GM12878 (cell line): ENCODE data around the gene CRB1. TPM values are rescaled to one million over a fixed set of nuclear protein-coding genes. Genes with fewer than 3 reads are reported as not detected.

ENCODE experiments used
- ATAC-seq: fragments of 200-7000 bp; cut with Tn5 transposase; 3 replicates; pipeline ENCODE4 v1.9.1; 2020; ENCODE audit warnings: mild to moderate bottlenecking, moderate library complexity
- BruUV-seq: library from RNA; stranded (reverse); fragments of 400-500 nt; replicated peaks from 2 replicates; lab custom pipeline; 2021; lab: Mats Ljungman, UMichigan
- CTCF ChIA-PET: fragments of 300-600 bp; sonication (Branson Sonifier 250); formaldehyde crosslinking; extraction: SDS; loops from one replicate; lab custom pipeline; 2021; ENCODE audit warnings: inconsistent platforms; lab: Yijun Ruan, JAX
- POLR2A ChIA-PET: fragments of 350-600 bp; formaldehyde crosslinking; extraction: SDS; loops from one replicate; lab custom pipeline; 2021; ENCODE audit warnings: inconsistent platforms; lab: Charles Lee
- RAD21 ChIA-PET: fragments of 300-600 bp; sonication (Branson Sonifier 250); formaldehyde crosslinking; loops from one replicate; lab custom pipeline; 2023; ENCODE audit warnings: antibody characterized with exemption; ENCODE audit not compliant: unreplicated experiment; lab: Charles Lee
- SMC1A ChIA-PET: fragments of 300-600 bp; sonication (Branson Sonifier 250); formaldehyde crosslinking; loops from one replicate; lab custom pipeline; 2023; ENCODE audit not compliant: unreplicated experiment, uncharacterized antibody; lab: Charles Lee
- DNase-seq: peaks from one replicate; pipeline ENCODE4 v3.0.0-alpha.2; 2011; ENCODE audit warnings: low read depth, low spot score
- FAIRE-seq: peaks from 3 replicates; lab custom pipeline; 2011; peaks lifted over from hg19 to GRCh38; lab: Jason Lieb, UNC
- H2AFZ ChIP-seq: 2 replicates; pipeline ENCODE4 v1.6.0; 2011; ENCODE audit warnings: low read depth, low read length, control low read depth; ENCODE audit not compliant: control insufficient read depth
- H3K27ac ChIP-seq: 2 replicates; pipeline ENCODE4 v1.5.1; 2011; ENCODE audit warnings: control low read depth; ENCODE audit not compliant: control insufficient read depth, insufficient read depth
- H3K27me3 ChIP-seq, 2 experiments: replicated peaks in 1 of 2; 2 replicates each; pipeline versions ENCODE4 v1.6.0 to v1.6.1; 2011; ENCODE audit warnings: low read length in 1 of 2; ENCODE audit not compliant: control insufficient read depth in 2 of 2, insufficient read depth in 2 of 2
- H3K36me3 ChIP-seq, 2 experiments: 2 replicates each; pipeline ENCODE4 v1.5.1; 2011; ENCODE audit warnings: low read length in 1 of 2; ENCODE audit not compliant: control insufficient read depth in 2 of 2, insufficient read depth in 2 of 2
- H3K4me1 ChIP-seq: 2 replicates; pipeline ENCODE4 v1.6.1; 2011; ENCODE audit warnings: mild to moderate bottlenecking, low read length, moderate library complexity, mixed read lengths; ENCODE audit not compliant: control insufficient read depth, insufficient read depth
- H3K4me2 ChIP-seq: 2 replicates; pipeline ENCODE4 v1.6.0; 2011; ENCODE audit warnings: control low read depth; ENCODE audit not compliant: control insufficient read depth, insufficient read depth
- H3K4me3 ChIP-seq: fragments of 200-600 bp; sonication (generic); 2 replicates; pipeline ENCODE4 v1.5.1; 2016
- H3K79me2 ChIP-seq: 2 replicates; pipeline ENCODE4 v1.6.0; 2011; ENCODE audit warnings: low read length; ENCODE audit not compliant: control insufficient read depth, insufficient read depth
- H3K9ac ChIP-seq: 2 replicates; pipeline ENCODE4 v1.8.0; 2011; ENCODE audit warnings: low read length, control low read depth, mixed read lengths; ENCODE audit not compliant: control insufficient read depth, insufficient read depth
- H3K9me3 ChIP-seq: replicated peaks from 3 replicates; pipeline ENCODE4 v1.5.1; 2011; ENCODE audit warnings: mild to moderate bottlenecking, low read length; ENCODE audit not compliant: control insufficient read depth, insufficient read depth
- H4K20me1 ChIP-seq: 2 replicates; pipeline ENCODE4 v1.6.0; 2011; ENCODE audit not compliant: control insufficient read depth, insufficient read depth
- CHD2 ChIP-seq: IDR thresholded peaks from 2 replicates; pipeline ENCODE4 v1.6.1; 2011; ENCODE audit warnings: low read depth, low read length, improper control_type of control experiment, borderline replicate concordance
- CREM ChIP-seq: IDR thresholded peaks from 2 replicates; pipeline ENCODE4 v1.6.1; 2014; ENCODE audit warnings: antibody characterized with exemption, low read depth
- GABPA ChIP-seq: IDR thresholded peaks from 2 replicates; pipeline ENCODE4 v1.6.1; 2014; ENCODE audit warnings: antibody characterized with exemption, low read depth, mild to moderate bottlenecking, inconsistent platforms
- GATAD2B ChIP-seq: fragments of 450-650 bp; conservative IDR thresholded peaks from 2 replicates; pipeline ENCODE4 v1.6.1; 2017; ENCODE audit warnings: low read depth, mild to moderate bottlenecking, moderate library complexity
- HDGF ChIP-seq: fragments of 450-650 bp; IDR thresholded peaks from 2 replicates; pipeline ENCODE4 v1.6.1; 2016; ENCODE audit warnings: antibody characterized with exemption
- IKZF1 ChIP-seq: fragments of 450-650 bp; conservative IDR thresholded peaks from 2 replicates; pipeline ENCODE4 v1.6.1; 2017; ENCODE audit warnings: antibody characterized with exemption, mild to moderate bottlenecking
- MXI1 ChIP-seq: fragments of 150-350 bp; IDR thresholded peaks from 2 replicates; pipeline ENCODE4 v1.6.1; 2011; ENCODE audit warnings: low read depth, mild to moderate bottlenecking, inconsistent platforms, low read length, improper control_type of control experiment
- MYB ChIP-seq: fragments of 150-350 bp; IDR thresholded peaks from 2 replicates; pipeline ENCODE4 v1.6.1; 2014; ENCODE audit warnings: mild to moderate bottlenecking, low read depth, low read length, borderline replicate concordance
- RAD51 ChIP-seq: fragments of 450-650 bp; IDR thresholded peaks from 2 replicates; pipeline ENCODE4 v1.6.1; 2016; ENCODE audit warnings: moderate library complexity, mild to moderate bottlenecking, inconsistent platforms
- RFX5 ChIP-seq: IDR thresholded peaks from 2 replicates; pipeline ENCODE4 v1.6.1; 2011; ENCODE audit warnings: low read depth, low read length, improper control_type of control experiment
- SREBF2 ChIP-seq: IDR thresholded peaks from 2 replicates; pipeline ENCODE4 v1.6.1; 2012; ENCODE audit warnings: mild to moderate bottlenecking, low read length
- SUZ12 ChIP-seq: fragments of 200-600 bp; sonication (generic); IDR thresholded peaks from one replicate; pipeline ENCODE4 v1.6.1; 2018; ENCODE audit warnings: antibody characterized with exemption, mild to moderate bottlenecking; ENCODE audit not compliant: unreplicated experiment
- USF1 ChIP-seq: IDR thresholded peaks from 2 replicates; pipeline ENCODE4 v1.6.1; 2011; ENCODE audit warnings: borderline replicate concordance, low read depth, mild to moderate bottlenecking, moderate library complexity, mixed read lengths, low read length; ENCODE audit not compliant: insufficient read depth; ENCODE audit errors: extremely low read length
- ZZZ3 ChIP-seq: IDR thresholded peaks from 2 replicates; pipeline ENCODE4 v1.6.1; 2011; ENCODE audit warnings: low read depth; ENCODE audit not compliant: control insufficient read depth, insufficient read length
- WGBS: methylation state at CpG from one replicate; pipeline ENCODE4 v1.1.6; 2016; ENCODE audit warnings: low lambda C conversion rate; ENCODE audit not compliant: insufficient replicate concordance, insufficient coverage; ENCODE audit errors: missing lambda C conversion rate; 5-methylcytosine and 5-hydroxymethylcytosine counted together
- in situ Hi-C: fragments of 300-500 bp; cut with MboI; formaldehyde crosslinking; loops from 9 replicates; pipeline ENCODE4 v1.14.3; 2018; ENCODE audit warnings: mixed read lengths
- intact Hi-C: fragments of 100-400 bp; cut with micrococcal nuclease; formaldehyde crosslinking; loops from one replicate; pipeline ENCODE4 v1.14.2; 2022; ENCODE audit not compliant: unreplicated experiment
- polyA plus RNA-seq, 11 experiments: library from polyadenylated mRNA; depleted of rRNA in 4 of 11; unstranded in 6 of 11; stranded (reverse) in 5 of 11; fragments of >200 nt; fragmentation: Nextera tagmentation in 4 of 11; fragmentation: Illumina TruSeq in 1 of 11; extraction: Ambion mirVana in 4 of 11; extraction: Trizol in 1 of 11; gene quantifications; 1 replicate in 1 of 11; 2 replicates in 10 of 11; pipeline versions ENCODE4 v1.2.1 to v1.2.3, GENCODE V29; 2011 to 2016; ENCODE audit warnings: inconsistent platforms in 2 of 11, missing spikeins in 2 of 11, low read depth in 1 of 11
- total RNA-seq, 4 experiments: library from RNA; depleted of rRNA in 3 of 4; stranded (reverse); fragments of >200 nt in 3 of 4; fragmentation: Illumina TruSeq in 1 of 4; extraction: Trizol in 1 of 4; gene quantifications; 2 replicates each; pipeline versions ENCODE4 v1.2.1 to v1.2.3, GENCODE V29; 2013 to 2021
- TF ChIP-seq, protein P1 (sequence below): fragments of 450-650 bp; IDR thresholded peaks from 2 replicates; pipeline ENCODE4 v1.6.1; 2017; ENCODE audit warnings: antibody characterized with exemption, mild to moderate bottlenecking, moderate library complexity
- TF ChIP-seq, protein P2 (sequence below): fragments of 450-650 bp; IDR thresholded peaks from 2 replicates; pipeline ENCODE4 v1.6.1; 2014; ENCODE audit warnings: mild to moderate bottlenecking
- TF ChIP-seq, protein P3 (sequence below): fragments of 450-650 bp; IDR thresholded peaks from 2 replicates; pipeline ENCODE4 v1.6.1; 2017; ENCODE audit warnings: mild to moderate bottlenecking, low read depth, inconsistent platforms; ENCODE audit not compliant: poor library complexity, severe bottlenecking

Gene CRB1
- total and polyA plus RNA-seq, 10 of the 15 experiments (the other 5 are each of a cell fraction or from before 2014, with no cell fraction given), result 0.06 to 0.10 (median 0.06) TPM; not detected in 7

DNA sequence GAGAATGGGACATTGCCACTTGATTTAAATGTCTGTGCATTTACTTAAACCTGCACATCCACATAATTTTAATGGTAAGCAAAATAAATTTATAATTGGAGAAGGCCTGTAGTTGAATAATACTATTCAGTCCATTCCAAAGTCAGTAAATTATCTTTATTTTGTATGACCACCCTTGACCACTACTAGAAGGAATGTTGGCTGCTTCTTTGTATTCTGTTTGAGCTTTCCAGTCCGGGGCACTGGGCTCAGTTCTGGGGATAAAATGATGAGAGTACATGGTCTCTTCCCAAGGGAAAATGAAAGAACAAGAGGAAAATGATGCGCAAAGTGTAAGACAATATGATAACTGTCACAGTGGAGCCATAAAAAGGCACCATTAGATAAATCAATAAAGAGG is 98.9 kb downstream of the CRB1 start (continued):
- TF ChIP-seq, protein P1, sequence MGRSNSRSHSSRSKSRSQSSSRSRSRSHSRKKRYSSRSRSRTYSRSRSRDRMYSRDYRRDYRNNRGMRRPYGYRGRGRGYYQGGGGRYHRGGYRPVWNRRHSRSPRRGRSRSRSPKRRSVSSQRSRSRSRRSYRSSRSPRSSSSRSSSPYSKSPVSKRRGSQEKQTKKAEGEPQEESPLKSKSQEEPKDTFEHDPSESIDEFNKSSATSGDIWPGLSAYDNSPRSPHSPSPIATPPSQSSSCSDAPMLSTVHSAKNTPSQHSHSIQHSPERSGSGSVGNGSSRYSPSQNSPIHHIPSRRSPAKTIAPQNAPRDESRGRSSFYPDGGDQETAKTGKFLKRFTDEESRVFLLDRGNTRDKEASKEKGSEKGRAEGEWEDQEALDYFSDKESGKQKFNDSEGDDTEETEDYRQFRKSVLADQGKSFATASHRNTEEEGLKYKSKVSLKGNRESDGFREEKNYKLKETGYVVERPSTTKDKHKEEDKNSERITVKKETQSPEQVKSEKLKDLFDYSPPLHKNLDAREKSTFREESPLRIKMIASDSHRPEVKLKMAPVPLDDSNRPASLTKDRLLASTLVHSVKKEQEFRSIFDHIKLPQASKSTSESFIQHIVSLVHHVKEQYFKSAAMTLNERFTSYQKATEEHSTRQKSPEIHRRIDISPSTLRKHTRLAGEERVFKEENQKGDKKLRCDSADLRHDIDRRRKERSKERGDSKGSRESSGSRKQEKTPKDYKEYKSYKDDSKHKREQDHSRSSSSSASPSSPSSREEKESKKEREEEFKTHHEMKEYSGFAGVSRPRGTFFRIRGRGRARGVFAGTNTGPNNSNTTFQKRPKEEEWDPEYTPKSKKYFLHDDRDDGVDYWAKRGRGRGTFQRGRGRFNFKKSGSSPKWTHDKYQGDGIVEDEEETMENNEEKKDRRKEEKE, result no peak
- TF ChIP-seq MXI1, result no peak
- no peak for TF ChIP-seq HDGF
- TF ChIP-seq GABPA, result no peak
- TF ChIP-seq GATAD2B, result no peak

DNA sequence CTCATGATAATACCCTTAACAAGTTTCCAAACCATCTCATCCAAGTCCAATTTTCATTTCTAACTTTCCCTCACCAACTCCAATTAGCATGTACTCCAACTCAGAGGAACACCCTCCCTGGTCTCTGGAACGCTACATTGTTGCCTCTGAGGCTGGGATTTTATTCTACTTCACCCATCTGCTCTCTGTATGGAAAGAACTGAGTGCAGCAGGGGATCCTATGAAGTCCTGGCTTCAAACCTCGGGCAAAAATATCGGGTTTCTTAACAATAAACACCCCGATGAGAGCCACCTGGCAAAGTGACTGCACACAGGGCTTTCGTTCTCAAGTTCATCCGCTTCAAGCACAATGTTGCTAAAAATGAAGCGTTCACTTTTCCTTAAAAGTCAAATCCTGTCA is 99.6 kb downstream of the CRB1 start:
- Histone ChIP-seq H4K20me1 (no peaks in the 10 kb centered on the region), H3K4me2 (no peak overlapping the region), H3K4me3 (no peak overlapping the region), H3K9me3 (no peaks in the 10 kb centered on the region), H3K9ac (no peak overlapping the region), H3K27me3 (no peaks in the 10 kb centered on the region; a peak in 1 of 4 replicates), H3K4me1 (no peaks in the 10 kb centered on the region), H2AFZ (no peak overlapping the region), H3K36me3 (no peaks in the 10 kb centered on the region), H3K79me2 (no peaks in the 10 kb centered on the region), H3K27ac (no peak overlapping the region)
- ChIA-PET POLR2A (no interaction called here), CTCF (interaction anchor here (1.0 kb wide), 1 partner anchor 11 kb away, joined by 3 read pairs; no protein-coding TSS in a partner anchor), RAD21 (no interaction called here), SMC1A (interaction anchor here (0.5 kb wide), 1 partner anchor 10 kb away, joined by 3 read pairs; no protein-coding TSS in a partner anchor)
- FAIRE-seq (no peak), DNase-seq (no peak), ATAC-seq (no peak)
- BruUV-seq, result no TSS peak
- 63% methylated on average over 7 of the region's 7 CpGs for WGBS
- intact Hi-C loops (no loop called here), in situ Hi-C loops (loop anchor here (25.0 kb wide), 1 partner anchor 530 kb away; no protein-coding TSS in a partner anchor)
- TF ChIP-seq RFX5, result no peak
- TF ChIP-seq, protein P2, sequence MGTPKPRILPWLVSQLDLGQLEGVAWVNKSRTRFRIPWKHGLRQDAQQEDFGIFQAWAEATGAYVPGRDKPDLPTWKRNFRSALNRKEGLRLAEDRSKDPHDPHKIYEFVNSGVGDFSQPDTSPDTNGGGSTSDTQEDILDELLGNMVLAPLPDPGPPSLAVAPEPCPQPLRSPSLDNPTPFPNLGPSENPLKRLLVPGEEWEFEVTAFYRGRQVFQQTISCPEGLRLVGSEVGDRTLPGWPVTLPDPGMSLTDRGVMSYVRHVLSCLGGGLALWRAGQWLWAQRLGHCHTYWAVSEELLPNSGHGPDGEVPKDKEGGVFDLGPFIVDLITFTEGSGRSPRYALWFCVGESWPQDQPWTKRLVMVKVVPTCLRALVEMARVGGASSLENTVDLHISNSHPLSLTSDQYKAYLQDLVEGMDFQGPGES, result no peak
- TF ChIP-seq CREM, result no peak
- TF ChIP-seq MYB, result no peak
- TF ChIP-seq CHD2, result no peak
- no peak for TF ChIP-seq SREBF2
- no peak for TF ChIP-seq IKZF1
- TF ChIP-seq, protein P3, sequence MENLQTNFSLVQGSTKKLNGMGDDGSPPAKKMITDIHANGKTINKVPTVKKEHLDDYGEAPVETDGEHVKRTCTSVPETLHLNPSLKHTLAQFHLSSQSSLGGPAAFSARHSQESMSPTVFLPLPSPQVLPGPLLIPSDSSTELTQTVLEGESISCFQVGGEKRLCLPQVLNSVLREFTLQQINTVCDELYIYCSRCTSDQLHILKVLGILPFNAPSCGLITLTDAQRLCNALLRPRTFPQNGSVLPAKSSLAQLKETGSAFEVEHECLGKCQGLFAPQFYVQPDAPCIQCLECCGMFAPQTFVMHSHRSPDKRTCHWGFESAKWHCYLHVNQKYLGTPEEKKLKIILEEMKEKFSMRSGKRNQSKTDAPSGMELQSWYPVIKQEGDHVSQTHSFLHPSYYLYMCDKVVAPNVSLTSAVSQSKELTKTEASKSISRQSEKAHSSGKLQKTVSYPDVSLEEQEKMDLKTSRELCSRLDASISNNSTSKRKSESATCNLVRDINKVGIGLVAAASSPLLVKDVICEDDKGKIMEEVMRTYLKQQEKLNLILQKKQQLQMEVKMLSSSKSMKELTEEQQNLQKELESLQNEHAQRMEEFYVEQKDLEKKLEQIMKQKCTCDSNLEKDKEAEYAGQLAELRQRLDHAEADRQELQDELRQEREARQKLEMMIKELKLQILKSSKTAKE, result no peak
- TF ChIP-seq USF1, result no peak
- no peak for TF ChIP-seq SUZ12
- no peak for TF ChIP-seq ZZZ3
- TF ChIP-seq RAD51, result no peak
